ENCODE results near the gene NR3C2.

NR3C2 gene

DNA sequence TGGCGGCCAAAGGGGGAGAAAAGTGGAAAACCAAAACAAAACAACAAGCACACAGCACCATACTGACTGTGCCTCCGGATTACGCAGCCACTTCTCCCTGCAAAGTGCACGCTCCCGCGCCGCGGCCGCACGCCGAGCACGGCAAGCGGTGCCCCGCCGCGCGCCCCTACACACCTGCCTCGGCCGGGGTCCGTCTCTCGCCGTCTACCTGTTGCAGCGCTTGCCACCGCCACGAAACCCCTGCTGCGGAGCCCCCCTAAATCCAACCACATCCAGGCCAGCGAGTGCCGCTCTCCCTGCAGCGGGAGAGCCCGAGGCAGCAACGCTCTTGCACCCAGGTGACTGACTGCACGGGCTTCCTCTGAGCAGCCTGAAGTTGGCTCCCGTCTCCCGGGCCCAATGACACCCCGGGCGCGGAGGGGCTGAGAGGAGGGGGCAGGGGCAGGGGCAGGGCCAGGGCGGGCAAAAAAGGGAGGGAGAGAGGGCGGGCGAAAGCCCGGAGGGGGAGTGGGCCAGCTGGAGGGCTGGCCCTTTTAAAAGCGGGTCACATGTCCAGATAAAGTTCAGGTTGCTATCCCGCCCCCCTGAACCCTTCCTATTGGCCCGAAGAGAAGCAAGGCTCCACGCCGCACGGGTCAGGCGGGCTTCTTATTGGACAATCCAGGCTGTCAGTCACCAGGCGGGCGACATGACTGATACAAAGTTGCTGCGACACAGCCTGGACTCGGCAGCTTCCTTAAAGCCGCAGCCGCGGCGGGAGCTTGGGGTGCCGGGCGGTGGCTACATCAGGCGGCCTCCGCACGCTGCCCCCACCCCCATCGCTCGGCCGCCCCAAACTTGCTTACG lies at the start of gene NR3C2:
Gene NR3C2, minus strand, starts transcription at position 429 of the 846 bp plus-strand sequence.
- DNase-seq (ENCODE audit: low read depth in 1 of 2, low spot score in 1 of 2): peak; percentile 83 to 96

DNA sequence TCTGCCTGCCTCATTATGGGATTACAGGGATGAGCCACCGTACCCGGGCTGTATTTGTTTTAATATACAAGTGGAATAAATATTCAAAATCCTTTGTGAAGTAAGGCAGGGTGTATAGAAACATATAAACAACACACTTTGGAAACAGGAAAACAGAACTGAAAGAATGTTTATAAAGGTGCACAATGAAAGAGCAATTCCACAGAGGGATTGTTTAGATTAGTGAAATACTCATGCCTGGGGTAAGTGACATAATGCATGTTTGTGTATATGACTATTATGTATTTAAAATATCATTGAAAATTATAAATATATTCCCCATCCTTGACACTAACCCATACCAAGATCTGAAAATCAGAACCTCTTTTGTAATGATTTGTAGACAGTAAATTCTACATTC lies 45.0 kb upstream of the NR3C2 start:
- DNase-seq (ENCODE audit: low read depth in 1 of 2, low spot score in 1 of 2): no peak

DNA sequence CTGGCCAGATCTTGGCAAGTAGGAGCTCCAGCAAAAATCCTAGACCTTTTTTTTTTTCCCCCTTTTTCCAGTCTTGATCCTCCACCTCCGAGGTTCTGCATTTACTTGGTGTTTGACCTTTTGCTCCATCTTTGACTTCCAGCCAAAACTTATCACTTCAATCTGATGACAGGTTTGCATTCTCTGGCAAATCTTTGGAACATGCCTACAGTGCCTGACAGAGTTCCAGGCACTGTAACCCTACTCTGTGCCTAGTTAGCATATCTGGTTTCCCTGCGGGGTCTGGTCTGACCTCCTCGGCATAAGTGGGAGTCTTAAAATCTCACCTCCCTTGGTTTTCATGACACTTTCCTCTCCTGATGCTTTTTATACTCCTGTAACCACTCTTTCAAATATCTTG lies 39.4 kb upstream of the NR3C2 start:
- no peak for DNase-seq (ENCODE audit: low read depth in 1 of 2, low spot score in 1 of 2)

DNA sequence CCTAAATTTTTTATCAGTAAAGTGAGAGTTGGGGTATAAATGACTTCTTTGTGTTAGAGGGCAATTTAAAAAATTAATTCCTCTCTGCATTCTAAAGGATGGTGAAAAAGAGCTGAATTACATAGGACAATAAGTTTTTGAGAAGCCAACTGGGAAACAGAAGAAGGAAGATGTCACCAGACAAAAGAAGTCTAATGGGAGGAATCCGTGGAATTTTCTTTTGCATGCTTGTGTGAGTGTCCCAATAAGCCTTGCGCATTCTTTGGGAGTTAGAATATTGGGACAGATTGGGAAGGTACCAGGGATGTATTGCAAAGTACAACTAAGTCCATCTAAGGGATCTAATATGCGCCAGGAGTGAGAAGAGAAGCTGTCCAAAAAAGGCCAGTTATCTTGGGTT lies 35.1 kb upstream of the NR3C2 start:
- no peak for DNase-seq (ENCODE audit: low read depth in 1 of 2, low spot score in 1 of 2)

DNA sequence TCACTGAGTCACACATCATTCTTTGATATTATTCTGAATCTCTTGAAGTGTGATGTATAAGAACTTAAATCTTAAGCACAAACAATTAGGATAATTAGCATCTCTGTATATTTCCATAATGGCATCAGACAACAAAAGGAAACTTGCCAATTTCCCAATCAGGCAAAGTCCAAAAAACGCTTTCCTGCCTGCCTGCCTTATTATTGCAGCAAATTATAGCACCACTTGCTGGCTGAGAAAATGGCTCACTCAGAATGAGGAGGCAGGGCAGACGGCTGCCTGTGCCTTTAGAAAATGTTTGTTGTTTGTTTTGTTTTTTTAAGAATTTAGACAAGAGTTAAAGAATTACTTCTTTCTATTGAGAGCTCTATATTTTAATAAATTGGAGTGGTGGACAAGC lies 27.7 kb upstream of the NR3C2 start:
- DNase-seq (ENCODE audit: low read depth in 1 of 2, low spot score in 1 of 2): no peak

DNA sequence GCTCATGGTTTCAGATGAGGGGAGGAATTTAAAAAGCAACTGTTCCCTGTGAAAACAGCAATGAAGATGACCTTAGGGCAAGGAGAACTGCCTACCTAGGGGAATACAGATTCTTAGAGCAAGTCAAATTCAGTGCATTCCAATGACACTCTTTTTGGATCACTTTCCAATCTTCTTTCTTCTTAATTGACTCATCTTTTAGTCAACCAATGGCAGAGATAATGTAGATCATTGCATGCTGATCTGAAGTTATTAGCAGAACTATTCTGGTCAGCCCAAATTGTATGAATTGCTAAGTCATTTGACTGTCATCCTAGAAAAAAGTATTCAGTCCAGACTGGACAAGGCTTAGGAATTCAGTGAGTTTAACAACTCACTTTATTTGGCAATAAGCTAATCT lies 12.6 kb upstream of the NR3C2 start:
- no peak for DNase-seq (ENCODE audit: low read depth in 1 of 2, low spot score in 1 of 2)

DNA sequence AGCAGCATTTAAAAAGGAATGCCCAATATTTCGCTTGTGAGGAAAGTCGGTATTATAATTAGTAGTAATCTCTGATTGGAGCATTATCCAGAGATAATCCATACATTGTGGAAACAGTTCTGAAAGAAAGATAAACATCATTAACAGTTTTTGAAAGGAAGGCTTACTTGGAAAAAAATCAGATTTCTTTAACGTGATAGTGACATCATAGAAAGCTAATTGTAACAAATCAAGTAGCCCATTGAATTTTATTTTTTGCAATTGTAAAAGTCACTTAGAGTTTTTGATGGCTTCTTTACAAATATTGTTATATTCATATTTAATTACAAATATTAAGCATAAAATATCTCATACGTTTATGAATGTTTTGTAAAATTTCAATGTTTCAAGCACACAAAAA lies 11.6 kb upstream of the NR3C2 start:
- DNase-seq (ENCODE audit: low read depth in 1 of 2, low spot score in 1 of 2): no peak

DNA sequence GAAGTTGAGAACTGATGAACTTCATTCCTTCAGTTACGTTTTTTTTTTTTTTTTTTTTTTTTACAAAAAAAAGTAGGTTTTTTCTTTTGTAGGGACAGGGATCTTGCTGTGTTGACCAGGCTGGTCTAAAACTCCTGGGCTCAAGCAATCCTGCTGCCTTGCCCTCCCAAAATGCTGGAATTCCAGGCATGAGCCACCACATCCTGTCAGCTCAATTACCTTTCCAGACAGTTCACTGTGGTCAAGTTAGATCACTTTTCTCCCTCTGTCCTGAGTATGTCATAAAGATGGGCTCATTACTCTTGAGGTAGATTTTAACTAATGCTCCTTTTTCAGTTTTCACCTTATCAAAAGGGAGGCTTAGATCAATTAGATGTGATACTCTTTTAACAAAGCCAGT lies 10.8 kb upstream of the NR3C2 start:
- no peak for DNase-seq (ENCODE audit: low read depth in 1 of 2, low spot score in 1 of 2)

DNA sequence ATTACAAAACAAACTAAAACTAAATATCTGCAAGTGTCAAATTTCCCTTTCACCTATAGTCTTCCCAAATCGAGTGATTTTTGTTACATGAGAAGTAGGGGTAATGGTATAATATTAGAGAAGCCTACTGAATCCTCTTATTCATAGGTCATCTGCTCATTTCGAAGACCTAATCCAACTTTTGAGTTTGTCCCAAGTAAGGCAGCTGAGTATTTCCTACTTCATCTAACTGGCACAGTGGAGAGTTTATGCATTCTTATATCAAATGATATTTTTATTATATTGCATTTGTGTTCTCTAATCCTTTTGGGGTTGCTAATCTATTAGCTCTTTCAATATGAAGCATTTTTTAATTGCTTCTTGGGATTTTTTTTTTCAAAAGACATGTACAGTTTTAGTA lies 7.7 kb upstream of the NR3C2 start:
- DNase-seq (ENCODE audit: low read depth in 1 of 2, low spot score in 1 of 2): no peak

DNA sequence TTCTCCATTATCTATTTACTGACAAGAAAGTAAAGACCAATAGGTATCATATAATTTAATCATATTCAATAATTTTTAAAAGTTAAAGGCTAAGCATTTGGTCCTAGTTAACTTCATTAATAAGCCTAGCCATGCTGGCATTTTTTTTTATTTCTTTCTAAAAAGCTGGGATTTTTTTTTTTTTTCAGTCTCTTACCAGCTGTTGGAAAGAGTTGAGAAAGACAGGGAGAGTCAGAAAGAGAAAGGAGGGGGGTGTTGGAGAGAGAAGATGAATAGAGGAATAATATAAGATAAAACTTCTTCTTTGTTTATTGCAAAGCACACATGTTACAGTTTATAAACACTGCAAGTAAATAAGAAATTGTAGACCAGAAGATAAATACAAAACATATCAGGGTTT lies 5.9 kb upstream of the NR3C2 start:
- no peak for DNase-seq (ENCODE audit: low read depth in 1 of 2, low spot score in 1 of 2)

DNA sequence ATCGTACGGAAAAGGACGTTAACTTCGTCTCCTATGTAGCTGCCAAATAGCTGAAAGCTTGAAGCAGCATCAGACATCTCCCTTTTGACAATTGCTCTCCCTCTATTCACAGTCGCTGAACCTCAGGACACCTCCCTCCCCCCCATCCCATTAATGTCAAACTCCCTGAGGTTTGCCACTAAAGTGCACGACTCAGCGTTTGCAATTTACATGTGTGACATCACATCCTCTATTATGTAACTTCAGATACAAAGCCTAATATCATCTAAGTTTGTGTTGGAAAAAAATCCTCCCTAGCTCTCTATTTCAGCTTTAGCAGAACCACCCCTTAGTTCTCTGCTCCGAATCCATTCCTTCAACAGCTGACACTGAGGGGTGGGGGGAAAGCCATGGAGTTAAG lies 5.5 kb upstream of the NR3C2 start:
- no peak for DNase-seq (ENCODE audit: low read depth in 1 of 2, low spot score in 1 of 2)

DNA sequence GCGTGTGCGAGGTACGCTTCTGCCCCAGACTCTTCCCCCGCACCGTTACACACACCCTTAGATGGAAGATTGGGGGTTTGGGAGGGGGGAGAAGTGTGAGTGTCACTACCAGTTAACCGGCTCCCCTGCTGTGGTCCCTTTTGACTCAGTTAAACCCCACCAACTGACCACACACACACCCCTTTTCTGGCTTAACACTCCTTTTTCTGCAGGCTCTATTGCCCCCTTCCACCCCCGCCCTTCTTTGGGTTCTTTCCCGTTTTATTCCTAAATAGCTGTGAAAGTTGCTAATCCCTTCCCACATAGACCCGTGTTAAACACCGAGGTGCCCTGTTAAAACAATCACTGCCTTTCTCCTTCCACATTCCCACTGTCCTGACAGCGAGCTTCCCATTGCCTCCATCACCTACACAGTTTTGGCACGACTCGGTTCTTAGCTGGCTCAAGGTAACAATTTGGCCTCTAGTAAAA lies 3.7 kb upstream of the NR3C2 start:
- DNase-seq (ENCODE audit: low read depth in 1 of 2, low spot score in 1 of 2): no peak

DNA sequence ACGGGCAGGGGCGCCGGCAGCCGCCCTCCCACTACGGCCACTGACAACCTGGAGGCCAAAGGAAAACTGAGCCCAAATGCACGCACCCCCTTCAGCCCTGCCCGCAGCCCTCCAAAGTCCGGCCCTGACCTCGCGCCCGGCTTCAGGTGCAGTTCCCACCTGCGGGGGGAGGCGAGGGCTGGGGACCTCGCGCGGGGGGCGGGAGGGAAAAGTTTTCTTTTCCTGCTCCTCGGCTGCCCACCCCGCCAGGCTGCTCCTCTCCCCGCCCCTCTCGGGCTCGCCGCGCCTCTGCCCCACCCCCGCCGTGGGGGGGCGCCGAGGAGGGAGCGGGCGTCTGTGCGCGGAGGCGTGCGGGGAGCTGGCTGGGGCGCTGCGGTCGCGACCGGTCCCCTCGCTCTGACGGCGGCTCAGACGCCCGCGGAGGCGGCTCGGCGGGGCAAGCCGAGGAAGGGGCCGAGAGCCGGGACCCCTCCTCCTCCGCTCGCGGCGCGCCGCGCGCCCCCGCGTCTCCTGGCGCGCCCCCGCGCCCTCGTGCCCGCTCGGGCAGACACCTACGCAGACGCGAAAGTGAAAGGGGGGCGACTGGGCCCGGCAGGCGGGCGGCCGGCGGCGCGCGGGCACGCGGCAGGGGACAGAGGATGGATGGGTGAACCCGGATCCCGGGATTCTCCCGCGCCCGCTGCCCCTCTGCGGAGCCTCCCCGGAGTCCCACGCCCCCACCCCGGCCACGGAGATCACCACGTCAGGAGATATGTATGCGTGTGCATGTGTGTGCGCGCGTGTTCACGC lies 3.1 kb upstream of the NR3C2 start:
- DNase-seq (ENCODE audit: low read depth in 1 of 2, low spot score in 1 of 2): peak; percentile 18 to 37

DNA sequence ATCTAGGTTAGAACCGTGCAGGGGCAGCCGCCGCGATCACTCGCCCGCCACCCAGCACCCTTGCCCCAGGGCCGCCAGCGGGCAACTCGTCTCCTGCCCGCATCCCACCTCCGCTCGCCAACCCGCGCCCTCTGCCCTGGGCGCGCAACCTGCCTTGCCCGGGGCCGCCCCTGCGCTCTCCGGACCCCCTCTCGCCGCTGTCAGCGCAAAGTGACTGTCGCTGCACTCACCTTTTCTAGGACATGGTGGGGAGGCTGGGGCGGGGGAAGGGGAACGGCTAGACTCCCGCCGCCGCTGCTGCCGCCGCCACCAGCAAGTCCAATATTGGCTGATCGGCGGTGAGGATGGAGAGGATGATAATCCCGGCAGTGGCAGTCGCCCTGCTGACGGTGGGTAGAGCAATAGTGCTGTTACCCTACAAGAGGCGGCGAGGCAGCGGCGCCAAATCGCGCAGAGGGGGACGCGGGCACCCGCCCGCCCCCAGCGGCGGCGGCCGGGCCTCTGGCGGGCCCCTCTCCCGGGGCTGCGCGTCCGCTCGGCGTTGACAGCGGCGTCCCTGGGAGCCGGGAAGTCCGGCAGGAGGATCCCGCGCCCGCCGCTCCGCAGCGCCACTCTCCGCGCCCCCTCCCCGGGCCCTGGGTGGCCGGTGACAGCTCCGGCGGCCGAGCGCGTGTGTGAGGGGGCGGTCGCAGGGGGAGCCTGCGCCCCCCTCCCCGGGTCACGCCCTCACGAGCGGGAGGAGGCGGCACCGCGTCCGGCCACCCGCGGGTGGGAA lies 2.3 kb upstream of the NR3C2 start:
- DNase-seq (ENCODE audit: low read depth in 1 of 2, low spot score in 1 of 2): peak in 1 of 2 donors; percentile 25

DNA sequence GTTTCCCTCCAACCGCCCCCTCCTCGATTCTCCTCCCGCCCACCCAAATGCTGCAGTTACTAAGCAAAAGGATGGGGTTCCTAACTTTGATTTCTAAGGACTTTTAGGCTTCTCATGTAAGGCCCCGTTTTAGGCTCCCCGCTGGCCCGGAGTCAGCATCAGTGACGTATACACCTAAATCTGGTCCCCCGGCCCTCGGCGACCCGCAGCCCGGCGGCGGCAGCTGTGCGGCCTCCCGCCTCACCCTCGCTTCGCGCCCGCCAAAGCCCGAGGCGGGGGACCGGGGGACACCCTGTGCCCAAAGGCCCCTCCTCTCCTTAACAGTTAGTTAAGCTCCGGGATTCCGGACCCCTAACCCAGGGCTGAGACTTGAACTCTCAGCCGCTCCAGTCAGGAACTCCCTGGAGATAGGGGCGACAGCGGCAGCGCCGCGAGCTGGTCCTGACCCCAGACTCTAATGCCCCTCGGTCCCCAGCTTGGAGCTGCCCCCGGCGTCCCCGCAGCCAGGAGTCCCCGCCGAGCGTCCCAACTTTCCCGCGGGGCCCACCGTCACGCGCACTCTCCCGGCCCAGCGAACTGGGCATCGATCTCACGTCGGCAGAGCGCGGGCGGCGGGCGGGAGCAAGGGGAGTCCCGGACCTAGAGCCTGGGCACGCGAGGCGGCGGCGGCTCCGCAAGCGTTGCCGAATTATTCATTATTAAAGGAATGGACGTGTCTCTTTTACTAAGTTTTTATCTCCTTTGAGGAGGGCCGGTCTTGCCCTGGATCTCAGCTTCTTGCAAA lies 1.5 kb upstream of the NR3C2 start:
- DNase-seq (ENCODE audit: low read depth in 1 of 2, low spot score in 1 of 2): peak in 1 of 2 donors; percentile 25

DNA sequence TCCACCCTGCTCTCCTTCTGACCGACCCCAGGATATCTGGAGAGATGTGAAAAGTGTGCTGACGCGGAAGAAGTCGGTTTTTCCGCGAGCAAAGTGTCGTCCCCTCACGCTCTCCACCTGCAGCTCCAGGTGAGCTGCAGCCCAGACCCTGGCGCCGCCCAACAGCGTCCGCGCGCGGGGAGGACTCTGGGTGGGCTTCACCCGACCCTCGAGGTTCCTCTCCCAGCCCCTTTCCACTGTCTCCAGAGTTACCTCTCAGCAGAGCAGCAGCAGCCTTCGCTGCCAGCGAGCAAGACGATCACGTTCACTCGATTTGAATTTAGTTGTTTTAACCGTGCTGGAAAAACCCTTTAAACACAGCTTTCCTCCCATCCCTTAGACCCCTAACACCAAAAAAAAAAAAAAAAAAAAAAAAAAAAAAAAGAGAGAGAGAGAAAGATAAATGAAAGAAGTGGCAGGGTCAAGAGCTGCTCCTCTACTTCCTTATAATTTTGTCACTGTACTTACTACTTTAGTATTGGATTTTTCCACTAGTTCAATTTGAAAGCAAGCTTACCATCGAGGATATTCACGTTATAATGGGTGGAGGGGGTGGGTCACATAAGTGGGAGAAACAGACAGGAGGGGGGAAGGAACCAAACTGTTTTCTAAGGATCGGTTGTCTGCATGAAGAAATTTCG lies 758 bp upstream of the NR3C2 start:
- peak in 1 of 2 donors; percentile 8 for DNase-seq (ENCODE audit: low read depth in 1 of 2, low spot score in 1 of 2)

DNA sequence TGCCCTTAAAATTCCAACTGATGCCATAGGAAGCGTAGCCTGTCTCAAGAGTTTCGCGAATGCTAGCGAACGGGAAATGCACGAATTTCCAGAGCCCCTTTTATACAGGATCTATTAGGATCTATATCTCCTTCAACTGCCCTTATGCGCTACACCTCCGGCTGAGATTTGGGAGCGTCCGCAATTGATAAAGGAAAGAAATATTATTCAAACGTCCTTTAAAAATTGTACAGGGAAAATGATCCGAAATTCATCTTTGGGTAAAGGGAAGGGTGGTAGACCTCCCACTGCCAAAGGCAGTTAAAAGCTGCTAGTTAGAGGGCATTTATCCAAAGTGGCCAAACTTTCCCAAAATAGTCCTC lies 609 bp downstream of the NR3C2 start:
- no peak for DNase-seq (ENCODE audit: low read depth in 1 of 2, low spot score in 1 of 2)

DNA sequence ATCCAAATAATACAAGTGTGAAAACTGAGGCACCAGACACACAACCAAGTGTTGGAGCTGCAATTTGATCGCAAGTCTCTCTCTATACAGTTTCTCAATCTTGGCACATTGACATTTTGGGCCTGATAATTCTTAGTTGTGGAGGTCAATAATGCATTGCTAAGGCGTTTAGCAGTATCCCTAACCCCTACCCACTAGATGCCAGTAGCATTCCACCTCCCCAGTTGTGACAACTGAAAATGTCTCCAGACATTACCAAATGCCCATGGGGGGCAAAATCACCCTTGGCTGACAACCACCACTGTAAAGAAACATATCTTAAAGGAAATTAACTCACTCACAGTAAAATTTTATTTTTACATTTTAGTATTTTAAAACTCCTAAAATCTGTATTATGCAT lies 4.2 kb downstream of the NR3C2 start:
- no peak for DNase-seq (ENCODE audit: low read depth in 1 of 2, low spot score in 1 of 2)

DNA sequence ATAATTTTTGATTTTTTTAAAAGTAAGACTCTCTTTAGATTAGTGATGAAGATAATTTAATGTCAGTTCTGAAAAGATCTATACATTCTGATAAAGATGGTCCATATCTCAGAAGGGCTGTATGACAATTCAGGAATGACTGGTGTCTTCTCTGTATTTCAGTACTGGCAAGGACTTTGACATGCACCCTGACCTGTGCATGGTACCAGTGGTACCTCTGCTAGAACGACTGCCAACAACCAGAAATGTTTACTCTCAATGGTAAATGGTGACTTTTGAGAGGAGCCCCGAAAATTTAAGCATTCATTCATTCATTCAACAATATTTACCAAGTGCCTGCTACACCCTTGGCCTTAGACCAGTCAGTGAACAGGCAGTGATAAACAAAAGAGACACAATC lies 4.8 kb downstream of the NR3C2 start:
- no peak for DNase-seq (ENCODE audit: low read depth in 1 of 2, low spot score in 1 of 2)

DNA sequence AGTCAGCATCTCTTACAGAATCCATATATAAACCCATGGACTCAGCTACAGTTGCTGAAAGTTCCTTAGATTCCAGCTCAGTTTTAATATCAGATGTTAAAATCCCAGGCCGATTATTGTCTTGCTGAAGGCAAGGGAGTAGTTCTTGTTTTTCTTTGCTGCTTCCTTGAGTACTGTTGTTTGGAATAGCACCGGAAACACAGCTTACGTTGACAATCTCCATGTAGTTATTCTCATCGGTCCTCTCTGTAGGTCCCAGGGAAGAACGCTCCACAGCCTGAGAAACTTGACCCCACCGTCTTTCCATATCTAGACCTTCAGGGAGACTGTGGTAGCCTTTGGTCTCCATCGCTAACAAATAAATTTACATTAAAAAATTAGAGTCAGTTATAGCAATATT lies 5.7 kb downstream of the NR3C2 start:
- no peak for DNase-seq (ENCODE audit: low read depth in 1 of 2, low spot score in 1 of 2)
